HepG2 (cell line): Measurements from ENCODE around the gene CA12. TPM values are rescaled to one million over a fixed set of nuclear protein-coding genes. Genes with fewer than 3 reads are reported as not detected.

Source experiments
- ATAC-seq: fragments of 200-7000 bp; cut with Tn5 transposase; 3 replicates; pipeline ENCODE4 v1.9.1; 2020; ENCODE audit warnings: mild to moderate bottlenecking, moderate library complexity
- BruUV-seq: library from RNA; stranded (reverse); fragments of 400-500 nt; replicated peaks from 2 replicates; lab custom pipeline; 2021; lab: Mats Ljungman, UMichigan
- CTCF ChIA-PET: fragments of 300-600 bp; formaldehyde crosslinking; extraction: SDS; loops from one replicate; lab custom pipeline; 2021; ENCODE audit warnings: low total read pairs, inconsistent platforms, low intra/inter-chr PET ratio; lab: Yijun Ruan, JAX
- POLR2A ChIA-PET: fragments of 350-600 bp; sonication (Branson Sonifier 250); formaldehyde crosslinking; loops from one replicate; lab custom pipeline; 2020; ENCODE audit warnings: antibody characterized with exemption, inconsistent platforms; lab: Yijun Ruan, JAX
- DNase-seq: peaks from one replicate; pipeline ENCODE4 v3.0.0-alpha.2; 2015; ENCODE audit warnings: low spot score
- FAIRE-seq: peaks from 3 replicates; lab custom pipeline; 2011; peaks lifted over from hg19 to GRCh38; lab: Jason Lieb, UNC
- H2AFZ ChIP-seq: one replicate; pipeline ENCODE4 v1.6.1; 2011; ENCODE audit warnings: low read length, inconsistent platforms
- H3K27ac ChIP-seq: fragments of 300-600 bp; 3 replicates; pipeline ENCODE4 v1.8.0; 2011; ENCODE audit warnings: mixed run types, mild to moderate bottlenecking, mixed read lengths, low read length, inconsistent platforms; ENCODE audit not compliant: insufficient read depth; ENCODE audit errors: extremely low read length
- H3K27me3 ChIP-seq, 2 experiments: fragments of 200-600 bp in 1 of 2; 2 replicates in 1 of 2; 3 replicates in 1 of 2; pipeline versions ENCODE4 v1.6.0 to v1.8.0; 2011; ENCODE audit warnings: low read length in 2 of 2, mild to moderate bottlenecking in 2 of 2, moderate library complexity in 2 of 2, inconsistent platforms in 1 of 2; ENCODE audit not compliant: insufficient read depth in 2 of 2, control insufficient read depth in 1 of 2
- H3K36me3 ChIP-seq, 2 experiments: fragments of 200-600 bp in 1 of 2; replicated peaks in 1 of 2; 2 replicates in 1 of 2; 3 replicates in 1 of 2; pipeline versions ENCODE4 v1.5.1 to v1.8.0; 2011; ENCODE audit warnings: low read length in 2 of 2, inconsistent platforms in 1 of 2; ENCODE audit not compliant: insufficient read depth in 2 of 2, control insufficient read depth in 1 of 2
- H3K4me1 ChIP-seq: 2 replicates; pipeline ENCODE4 v1.5.1; 2012; ENCODE audit warnings: low read length, inconsistent platforms; ENCODE audit not compliant: insufficient read depth
- H3K4me2 ChIP-seq: 2 replicates; pipeline ENCODE4 v1.6.0; 2011; ENCODE audit warnings: low read depth, low read length, inconsistent platforms
- H3K4me3 ChIP-seq, 3 experiments: fragments of 200-600 bp in 1 of 3; sonication (generic), shearing (Covaris generic) in 1 of 3; replicated peaks in 1 of 3; 2 replicates each; pipeline ENCODE4 v1.5.1; 2011 to 2016; ENCODE audit warnings: low read length in 3 of 3, inconsistent platforms in 2 of 3, low read depth in 2 of 3, mild to moderate bottlenecking in 2 of 3, control low read depth in 1 of 3, mixed read lengths in 1 of 3; ENCODE audit not compliant: insufficient read depth in 1 of 3
- H3K79me2 ChIP-seq: one replicate; pipeline ENCODE4 v1.6.1; 2011; ENCODE audit warnings: low read length, inconsistent platforms; ENCODE audit not compliant: insufficient read depth
- H3K9ac ChIP-seq: 2 replicates; pipeline ENCODE4 v1.6.0; 2011; ENCODE audit warnings: mild to moderate bottlenecking, low read depth, low read length, inconsistent platforms; ENCODE audit not compliant: insufficient read depth
- H3K9me3 ChIP-seq: 2 replicates; pipeline ENCODE4 v1.5.1; 2012; ENCODE audit warnings: mild to moderate bottlenecking, low read length
- H4K20me1 ChIP-seq: 2 replicates; pipeline ENCODE4 v1.6.0; 2011; ENCODE audit warnings: inconsistent platforms, mild to moderate bottlenecking, low read length, moderate library complexity; ENCODE audit not compliant: insufficient read depth
- ATF1 ChIP-seq: IDR thresholded peaks from 2 replicates; pipeline ENCODE4 v1.6.1; 2016; ENCODE audit warnings: mild to moderate bottlenecking, control low read depth
- CENPBD1 ChIP-seq: sonication (generic); formaldehyde crosslinking; IDR thresholded peaks from 2 replicates; pipeline ENCODE4 v1.8.0; 2022; ENCODE audit warnings: missing genetic modification reagents, low read depth, mild to moderate bottlenecking, borderline replicate concordance
- FOXA3 ChIP-seq: IDR thresholded peaks from 2 replicates; pipeline ENCODE4 v1.6.1; 2016; ENCODE audit warnings: missing genetic modification reagents, missing compliant biosample characterization
- KLF13 ChIP-seq: sonication (generic); formaldehyde crosslinking; IDR thresholded peaks from 2 replicates; pipeline ENCODE4 v1.4.0; 2020; ENCODE audit warnings: mild to moderate bottlenecking, missing genetic modification reagents
- KMT2A ChIP-seq: sonication (generic); formaldehyde crosslinking; IDR thresholded peaks from 2 replicates; pipeline ENCODE4 v1.4.0; 2020; ENCODE audit warnings: missing genetic modification reagents
- MAX ChIP-seq: IDR thresholded peaks from 2 replicates; pipeline ENCODE4 v1.6.1; 2012; ENCODE audit warnings: inconsistent platforms
- POLR2G ChIP-seq: fragments of 200-400 bp; formaldehyde crosslinking; IDR thresholded peaks from 2 replicates; pipeline ENCODE4 v1.6.1; 2018; ENCODE audit warnings: mild to moderate bottlenecking, low read depth, low read length, moderate library complexity
- THAP8 ChIP-seq: sonication (generic); formaldehyde crosslinking; IDR thresholded peaks from 2 replicates; pipeline ENCODE4 v1.5.1; 2020; ENCODE audit warnings: missing genetic modification reagents, mild to moderate bottlenecking, borderline replicate concordance
- TOE1 ChIP-seq: sonication (generic); formaldehyde crosslinking; IDR thresholded peaks from 2 replicates; pipeline ENCODE4 v1.4.0; 2020; ENCODE audit warnings: mild to moderate bottlenecking, missing genetic modification reagents
- ZNF432 ChIP-seq: sonication (generic); formaldehyde crosslinking; IDR thresholded peaks from 2 replicates; pipeline ENCODE4 v1.5.0; 2020; ENCODE audit warnings: missing genetic modification reagents, mild to moderate bottlenecking, borderline replicate concordance
- ZNF552 ChIP-seq: sonication (generic); formaldehyde crosslinking; IDR thresholded peaks from 2 replicates; pipeline ENCODE4 v1.9.0; 2022; ENCODE audit warnings: missing genetic modification reagents, mild to moderate bottlenecking, borderline replicate concordance
- ZNF746 ChIP-seq: sonication (generic); formaldehyde crosslinking; IDR thresholded peaks from 2 replicates; pipeline ENCODE4 v1.8.0; 2022; ENCODE audit warnings: mild to moderate bottlenecking, missing genetic modification reagents
- WGBS: methylation state at CpG from one replicate; pipeline ENCODE4 v1.1.6; 2017; ENCODE audit warnings: low lambda C conversion rate; 5-methylcytosine and 5-hydroxymethylcytosine counted together
- in situ Hi-C: cut with HindIII; loops from 2 replicates; pipeline ENCODE4 v1.10.0; 2017; ENCODE audit warnings: low pct_unique_long_range_greater_than_20kb; ENCODE audit not compliant: extremely low pct_ligation_motif_present
- intact Hi-C: fragments of 100-400 bp; cut with micrococcal nuclease; formaldehyde crosslinking; loops from one replicate; pipeline ENCODE4 v1.10.0; 2022; ENCODE audit not compliant: unreplicated experiment
- polyA plus RNA-seq, 8 experiments: library from polyadenylated mRNA; depleted of rRNA in 3 of 8; stranded (reverse) in 7 of 8; unstranded in 1 of 8; fragments of >200 nt; fragmentation: Illumina TruSeq in 4 of 8; extraction: Trizol in 4 of 8; gene quantifications; 2 replicates each; pipeline versions ENCODE4 v1.2.1 to v1.2.3, GENCODE V29; 2011 to 2016; ENCODE audit warnings: low read depth in 4 of 8, missing spikeins in 1 of 8, mixed read lengths in 1 of 8; ENCODE audit not compliant: insufficient read depth in 1 of 8
- total RNA-seq, 5 experiments: library from RNA; depleted of rRNA; stranded (reverse); fragments of >200 nt; fragmentation: Illumina TruSeq; extraction: Trizol; gene quantifications; 2 replicates each; pipeline ENCODE4 v1.2.3, GENCODE V29; 2016; ENCODE audit warnings: low read depth in 1 of 5

The CA12 gene
- total and polyA plus RNA-seq, 2 of the 13 experiments (the other 11 are each of a cell fraction or from before 2014, with no cell fraction given), result 0.07 to 0.20 TPM

GRCh38 chr15:63362196-63362595, 19.4 kb downstream of the CA12 start:
- DNase-seq (no peak), ATAC-seq (no peak), FAIRE-seq (no peak)
- BruUV-seq, result no TSS peak
- Histone ChIP-seq H3K27me3 (peaks cover 1 to 25% of the 10 kb centered on the region in 2 experiments; a peak in 1 of 5 replicates), H3K27ac (no peak overlapping the region), H3K79me2 (no peaks in the 10 kb centered on the region), H2AFZ (no peak overlapping the region), H4K20me1 (no peaks in the 10 kb centered on the region), H3K9me3 (no peaks in the 10 kb centered on the region), H3K4me3 (no peak overlapping the region), H3K36me3 (no peaks in the 10 kb centered on the region), H3K4me2 (no peak overlapping the region), H3K9ac (no peak overlapping the region), H3K4me1 (0 out of 2 replicates have a peak, but pooled peaks cover 4% of the 10 kb centered on the region)
- ChIA-PET POLR2A (no interaction called here), CTCF (no interaction called here)
- in situ Hi-C loops (no loop called here), intact Hi-C loops (no loop called here)
- WGBS, result 0% methylated on average over 3 of the region's 3 CpGs
- TF ChIP-seq CENPBD1 (CRISPR knock-in tag), result no peak
- no peak for TF ChIP-seq ZNF432 (CRISPR knock-in tag)
- TF ChIP-seq KLF13 (CRISPR knock-in tag), result no peak
- no peak for TF ChIP-seq ZNF746 (CRISPR knock-in tag)
- TF ChIP-seq ATF1 (CRISPR knock-in tag), result no peak
- no peak for TF ChIP-seq ZNF552
- no peak for TF ChIP-seq TOE1
- TF ChIP-seq FOXA3 (CRISPR knock-in tag), result no peak

GRCh38 chr15:63360170-63360569, 21.5 kb downstream of the CA12 start:
- POLR2A ChIA-PET, result no interaction called here
- no peak for ATAC-seq
- no peak for DNase-seq
- CTCF ChIA-PET, result no interaction called here
- Histone ChIP-seq H3K9ac (no peak overlapping the region), H2AFZ (no peak overlapping the region), H3K4me3 (no peak overlapping the region), H3K4me2 (no peak overlapping the region), H4K20me1 (no peaks in the 10 kb centered on the region), H3K27ac (no peak overlapping the region), H3K36me3 (no peaks in the 10 kb centered on the region), H3K9me3 (no peaks in the 10 kb centered on the region), H3K79me2 (no peaks in the 10 kb centered on the region), H3K4me1 (0 out of 2 replicates have a peak, but pooled peaks cover 2% of the 10 kb centered on the region), H3K27me3 (peaks cover 1 to 25% of the 10 kb centered on the region in 2 experiments; a peak in 1 of 5 replicates)
- TF ChIP-seq THAP8 (CRISPR knock-in tag) (no peak), MAX (no peak), KMT2A (CRISPR knock-in tag) (no peak), POLR2G (no peak)
- BruUV-seq, result no TSS peak
- intact Hi-C loops, result no loop called here
- FAIRE-seq, result no peak
- in situ Hi-C loops, result no loop called here
- WGBS, result 21% methylated on average over 4 of the region's 4 CpGs
